Panc1 (cell line): Measurements from ENCODE around the gene PRKCA. TPM values are rescaled to one million over a fixed set of nuclear protein-coding genes. Genes with fewer than 3 reads are reported as not detected.
"Not testable (repeated sequence)": the region's sequence is repeated elsewhere in the genome, so short reads cannot be mapped to it uniquely, and the experiment has no call there.

Source experiments
- ATAC-seq: fragments of 200-7000 bp; cut with Tn5 transposase; 2 replicates; pipeline ENCODE4 v1.9.1; 2020; ENCODE audit warnings: mild to moderate bottlenecking, moderate library complexity
- BruUV-seq: library from RNA; stranded (reverse); fragments of 400-500 nt; replicated peaks from 2 replicates; lab custom pipeline; 2021; lab: Mats Ljungman, UMichigan
- CTCF ChIA-PET: fragments of 300-600 bp; sonication (Branson Sonifier 250); formaldehyde crosslinking; loops from one replicate; lab custom pipeline; 2022; ENCODE audit warnings: antibody characterized with exemption; lab: Charles Lee
- POLR2A ChIA-PET: fragments of 300-600 bp; sonication (Branson Sonifier 250); formaldehyde crosslinking; loops from one replicate; lab custom pipeline; 2022; ENCODE audit warnings: antibody characterized with exemption; lab: Charles Lee
- DNase-seq: peaks from one replicate; pipeline ENCODE4 v3.0.0-alpha.2; 2010; ENCODE audit warnings: low read depth, low spot score
- H3K27ac ChIP-seq: 2 replicates; pipeline ENCODE4 v1.5.1; 2011; ENCODE audit warnings: mild to moderate bottlenecking, low read length, inconsistent platforms
- H3K27me3 ChIP-seq: fragments of 200-500 bp; sonication (Bioruptor generic); 2 replicates; pipeline ENCODE4 v1.6.0; 2014; ENCODE audit warnings: low read length, inconsistent platforms; ENCODE audit not compliant: control insufficient read depth, insufficient read depth
- H3K36me3 ChIP-seq: fragments of 200-500 bp; sonication (Bioruptor generic); 2 replicates; pipeline ENCODE4 v1.5.1; 2014; ENCODE audit warnings: inconsistent platforms, mild to moderate bottlenecking, low read length, moderate library complexity; ENCODE audit not compliant: control insufficient read depth, insufficient read depth
- H3K4me1 ChIP-seq: 2 replicates; pipeline ENCODE4 v1.5.1; 2011; ENCODE audit warnings: inconsistent platforms, mild to moderate bottlenecking, low read length, moderate library complexity; ENCODE audit not compliant: control insufficient read depth, insufficient read depth
- H3K4me3 ChIP-seq, 2 experiments: 2 replicates each; pipeline ENCODE4 v1.5.1; 2011 to 2012; ENCODE audit warnings: low read depth in 2 of 2, low read length in 2 of 2, mild to moderate bottlenecking in 2 of 2, inconsistent platforms in 1 of 2, moderate library complexity in 1 of 2
- H3K9me3 ChIP-seq: fragments of 200-500 bp; sonication (Bioruptor generic); 2 replicates; pipeline ENCODE4 v1.5.1; 2014; ENCODE audit warnings: low read depth, mild to moderate bottlenecking, inconsistent platforms, low read length, moderate library complexity; ENCODE audit not compliant: control insufficient read depth, insufficient read depth
- CTCF ChIP-seq: fragments of 450-650 bp; IDR thresholded peaks from 2 replicates; pipeline ENCODE4 v1.5.1; 2017; ENCODE audit warnings: mild to moderate bottlenecking
- POLR2AphosphoS5 ChIP-seq: IDR thresholded peaks from 2 replicates; pipeline ENCODE4 v1.6.1; 2012; ENCODE audit warnings: mild to moderate bottlenecking, low read depth, low read length, moderate library complexity
- SIN3A ChIP-seq: IDR thresholded peaks from 2 replicates; pipeline ENCODE4 v1.6.1; 2012; ENCODE audit warnings: low read depth, mild to moderate bottlenecking, low read length, moderate library complexity, borderline replicate concordance; ENCODE audit not compliant: insufficient read depth
- TCF7L2 ChIP-seq: IDR thresholded peaks from 2 replicates; pipeline ENCODE4 v1.6.1; 2011; ENCODE audit warnings: mild to moderate bottlenecking, low read depth, low read length, inconsistent platforms
- in situ Hi-C: cut with HindIII; loops from 2 replicates; pipeline ENCODE4 v1.10.0; 2016; ENCODE audit warnings: low sequenced_read_pairs, low pct_unique_long_range_greater_than_20kb
- intact Hi-C: fragments of 100-400 bp; cut with micrococcal nuclease; formaldehyde crosslinking; loops from one replicate; pipeline ENCODE4 v1.10.0; 2022; ENCODE audit not compliant: unreplicated experiment
- total RNA-seq: library from RNA; stranded (reverse); gene quantifications from one replicate; pipeline ENCODE4 v1.2.1, GENCODE V29; 2021; ENCODE audit not compliant: unreplicated experiment
- TF ChIP-seq, protein P1 (sequence below), 2 experiments: IDR thresholded peaks; 2 replicates each; pipeline ENCODE4 v1.6.1; 2011 to 2012; ENCODE audit warnings: low read depth in 2 of 2, control low read depth in 1 of 2, low read length in 1 of 2, mild to moderate bottlenecking in 1 of 2, moderate library complexity in 1 of 2; ENCODE audit not compliant: insufficient read depth in 1 of 2

PRKCA gene
- total RNA-seq, 1 experiment from 2014 or later, result 53.0 TPM

DNA sequence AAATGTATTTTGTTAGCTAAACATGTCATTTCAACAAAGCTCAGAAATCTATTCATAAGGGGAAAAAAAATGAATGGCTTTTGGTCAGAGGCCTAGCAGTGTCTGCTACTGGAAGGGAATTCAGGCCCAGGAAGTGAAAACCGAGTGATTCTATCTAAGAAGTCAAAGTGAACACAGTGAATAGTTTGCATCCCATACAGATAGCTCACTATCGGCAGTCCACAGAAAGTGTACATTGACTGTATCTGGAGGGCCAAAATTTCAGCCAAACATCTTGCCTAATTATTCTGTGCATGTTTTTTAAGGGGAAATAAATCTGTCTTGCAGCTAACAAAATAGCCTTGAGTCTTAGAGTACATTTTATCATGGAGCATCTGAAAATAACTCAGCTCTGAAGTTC, 318.1 kb downstream of the PRKCA start:
- BruUV-seq, result no TSS peak
- ChIA-PET POLR2A (interaction anchor here (0.5 kb wide), 1 partner anchor 347 kb away, joined by 3 read pairs; no protein-coding TSS in a partner anchor), CTCF (no interaction called here)
- no peaks in the 10 kb centered on the region for H3K27me3 ChIP-seq
- no peak for ATAC-seq
- H3K4me1 ChIP-seq, result no peaks in the 10 kb centered on the region
- TF ChIP-seq CTCF (no peak), POLR2AphosphoS5 (no peak), SIN3A (no peak), TCF7L2 (no peak)
- TF ChIP-seq, protein P1, sequence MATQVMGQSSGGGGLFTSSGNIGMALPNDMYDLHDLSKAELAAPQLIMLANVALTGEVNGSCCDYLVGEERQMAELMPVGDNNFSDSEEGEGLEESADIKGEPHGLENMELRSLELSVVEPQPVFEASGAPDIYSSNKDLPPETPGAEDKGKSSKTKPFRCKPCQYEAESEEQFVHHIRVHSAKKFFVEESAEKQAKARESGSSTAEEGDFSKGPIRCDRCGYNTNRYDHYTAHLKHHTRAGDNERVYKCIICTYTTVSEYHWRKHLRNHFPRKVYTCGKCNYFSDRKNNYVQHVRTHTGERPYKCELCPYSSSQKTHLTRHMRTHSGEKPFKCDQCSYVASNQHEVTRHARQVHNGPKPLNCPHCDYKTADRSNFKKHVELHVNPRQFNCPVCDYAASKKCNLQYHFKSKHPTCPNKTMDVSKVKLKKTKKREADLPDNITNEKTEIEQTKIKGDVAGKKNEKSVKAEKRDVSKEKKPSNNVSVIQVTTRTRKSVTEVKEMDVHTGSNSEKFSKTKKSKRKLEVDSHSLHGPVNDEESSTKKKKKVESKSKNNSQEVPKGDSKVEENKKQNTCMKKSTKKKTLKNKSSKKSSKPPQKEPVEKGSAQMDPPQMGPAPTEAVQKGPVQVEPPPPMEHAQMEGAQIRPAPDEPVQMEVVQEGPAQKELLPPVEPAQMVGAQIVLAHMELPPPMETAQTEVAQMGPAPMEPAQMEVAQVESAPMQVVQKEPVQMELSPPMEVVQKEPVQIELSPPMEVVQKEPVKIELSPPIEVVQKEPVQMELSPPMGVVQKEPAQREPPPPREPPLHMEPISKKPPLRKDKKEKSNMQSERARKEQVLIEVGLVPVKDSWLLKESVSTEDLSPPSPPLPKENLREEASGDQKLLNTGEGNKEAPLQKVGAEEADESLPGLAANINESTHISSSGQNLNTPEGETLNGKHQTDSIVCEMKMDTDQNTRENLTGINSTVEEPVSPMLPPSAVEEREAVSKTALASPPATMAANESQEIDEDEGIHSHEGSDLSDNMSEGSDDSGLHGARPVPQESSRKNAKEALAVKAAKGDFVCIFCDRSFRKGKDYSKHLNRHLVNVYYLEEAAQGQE (IDR thresholded peaks at IDR 0.05; ENCODE audit: insufficient read depth in 1 of 2, low read depth in 2 of 2, low read length in 1 of 2), result no peak
- in situ Hi-C loops, result no loop called here
- intact Hi-C loops, result no loop called here
- DNase-seq, result no peak
- no peak overlapping the region for H3K27ac ChIP-seq
- no peaks in the 10 kb centered on the region for H3K36me3 ChIP-seq
- no peak overlapping the region for H3K4me3 ChIP-seq
- no peaks in the 10 kb centered on the region for H3K9me3 ChIP-seq

- CTCF ChIA-PET, BruUV-seq: not testable (repeated sequence)
Measured at GRCh38 chr17:66624630-66625029, 322.2 kb downstream of the PRKCA start.

GRCh38 chr17:66625311-66625767, 322.9 kb downstream of the PRKCA start:
- ATAC-seq, result peak; percentile 77; the same call in 1 of the 2 replicates
- Histone ChIP-seq H3K36me3 (no peaks in the 10 kb centered on the region; the same call in 1 of the 2 replicates), H3K9me3 (no peaks in the 10 kb centered on the region), H3K4me1 (no peaks in the 10 kb centered on the region), H3K27me3 (no peaks in the 10 kb centered on the region), H3K27ac (no peak overlapping the region), H3K4me3 (no peak overlapping the region)
- peak; percentile 46; the same call in 1 of the 2 replicates for TF ChIP-seq CTCF
- TF ChIP-seq, protein P1 (IDR thresholded peaks at IDR 0.05; ENCODE audit: insufficient read depth in 1 of 2, low read depth in 2 of 2, low read length in 1 of 2), result no peak
- in situ Hi-C loops (no loop called here), intact Hi-C loops (loop anchor here (2.0 kb wide), 1 partner anchor 427 kb away; no protein-coding TSS in a partner anchor)
- DNase-seq, result no peak
- POLR2A ChIA-PET, result no interaction called here
- no TSS peak for BruUV-seq
- CTCF ChIA-PET, result no interaction called here

More at GRCh38 chr17:66624630-66625029, 322.2 kb downstream of the PRKCA start:
- intact Hi-C loops, result loop anchor here (2.0 kb wide), 1 partner anchor 426 kb away; no protein-coding TSS in a partner anchor
- DNase-seq, POLR2A ChIA-PET, H3K36me3 ChIP-seq, in situ Hi-C loops, ATAC-seq, H3K27me3 ChIP-seq, H3K27ac ChIP-seq, H3K4me3 ChIP-seq, H3K4me1 ChIP-seq, H3K9me3 ChIP-seq: not testable (repeated sequence)
